ENCODE data around the gene SND1.

- no peak for TF ChIP-seq CTCF (conservative IDR thresholded peaks at IDR 0.05 in 1 of 2, IDR thresholded peaks at IDR 0.05 in 1 of 2; ENCODE audit: low read depth in 1 of 2, low read length in 2 of 2)
- TF ChIP-seq EZH2 (IDR thresholded peaks at IDR 0.05; ENCODE audit: low read length, missing control alignments): no peak
Measured at GRCh38 chr7:127886248-127886647, 234.3 kb downstream of the SND1 start.
